ENCODE results near the gene FBLN2.

DNA sequence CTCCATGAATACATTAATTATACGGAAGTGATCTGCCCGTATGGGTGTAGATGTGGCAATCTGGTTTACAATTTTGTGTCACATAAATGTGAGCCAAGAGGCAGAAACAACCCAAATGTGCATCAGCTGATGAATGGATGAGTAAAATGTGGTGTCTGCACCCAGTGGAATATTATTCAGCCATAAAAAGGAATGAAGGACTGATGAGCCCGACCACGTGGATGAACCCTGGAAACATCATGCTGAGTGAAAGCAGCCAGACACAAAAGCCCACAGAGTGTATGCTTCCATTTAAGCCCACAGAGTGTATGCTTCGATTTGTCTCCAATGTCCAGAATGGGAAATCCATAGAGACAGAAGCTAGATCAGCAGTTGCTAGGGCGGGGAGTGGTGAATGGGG lies 27.6 kb upstream of the FBLN2 start:
- TF ChIP-seq, protein P1, sequence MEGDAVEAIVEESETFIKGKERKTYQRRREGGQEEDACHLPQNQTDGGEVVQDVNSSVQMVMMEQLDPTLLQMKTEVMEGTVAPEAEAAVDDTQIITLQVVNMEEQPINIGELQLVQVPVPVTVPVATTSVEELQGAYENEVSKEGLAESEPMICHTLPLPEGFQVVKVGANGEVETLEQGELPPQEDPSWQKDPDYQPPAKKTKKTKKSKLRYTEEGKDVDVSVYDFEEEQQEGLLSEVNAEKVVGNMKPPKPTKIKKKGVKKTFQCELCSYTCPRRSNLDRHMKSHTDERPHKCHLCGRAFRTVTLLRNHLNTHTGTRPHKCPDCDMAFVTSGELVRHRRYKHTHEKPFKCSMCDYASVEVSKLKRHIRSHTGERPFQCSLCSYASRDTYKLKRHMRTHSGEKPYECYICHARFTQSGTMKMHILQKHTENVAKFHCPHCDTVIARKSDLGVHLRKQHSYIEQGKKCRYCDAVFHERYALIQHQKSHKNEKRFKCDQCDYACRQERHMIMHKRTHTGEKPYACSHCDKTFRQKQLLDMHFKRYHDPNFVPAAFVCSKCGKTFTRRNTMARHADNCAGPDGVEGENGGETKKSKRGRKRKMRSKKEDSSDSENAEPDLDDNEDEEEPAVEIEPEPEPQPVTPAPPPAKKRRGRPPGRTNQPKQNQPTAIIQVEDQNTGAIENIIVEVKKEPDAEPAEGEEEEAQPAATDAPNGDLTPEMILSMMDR (IDR thresholded peaks at IDR 0.05): no peak
- TF ChIP-seq ZFX (IDR thresholded peaks at IDR 0.05; ENCODE audit: borderline replicate concordance): no peak

Measured in 22Rv1 (cell line).